ENCODE results near the gene CTU1. TPM values are rescaled to one million over a fixed set of nuclear protein-coding genes. Genes with fewer than 3 reads are reported as not detected.

CTU1 gene
- total and polyA plus RNA-seq, 2 experiments from 2014 or later, result 6.7 to 15.9 TPM

- no peaks in the 10 kb centered on the region for H3K79me2 ChIP-seq
- H3K4me2 ChIP-seq, result no peak overlapping the region
- whole genome bisulfite sequencing (ENCODE audit: low lambda C conversion rate, missing lambda C conversion rate), result 75% methylated on average over 6 of the region's 6 CpGs
- H3K36me3 ChIP-seq (replicated peaks; ENCODE audit: insufficient read depth, low read depth), result no peaks in the 10 kb centered on the region
- H3K4me1 ChIP-seq (ENCODE audit: insufficient read depth), result no peaks in the 10 kb centered on the region
- no peaks in the 10 kb centered on the region for H3K9me2 ChIP-seq (replicated peaks; ENCODE audit: insufficient read depth)
- no peaks in the 10 kb centered on the region for H4K20me1 ChIP-seq (ENCODE audit: insufficient read depth, poor library complexity, severe bottlenecking)
- peaks cover 9% of the 10 kb centered on the region for H3K27me3 ChIP-seq
- H3K27ac ChIP-seq, result no peak overlapping the region
- no peak for DNase-seq (ENCODE audit: low spot score)
- H2AFZ ChIP-seq, result no peak overlapping the region
- H3K4me3 ChIP-seq, result no peak overlapping the region
- TF ChIP-seq EZH2 (IDR thresholded peaks at IDR 0.05; ENCODE audit: borderline replicate concordance) (no peak), EZH2phosphoT487 (IDR thresholded peaks at IDR 0.05; ENCODE audit: low read depth, severe bottlenecking, unreplicated experiment) (no peak)
- TF ChIP-seq, protein P1, sequence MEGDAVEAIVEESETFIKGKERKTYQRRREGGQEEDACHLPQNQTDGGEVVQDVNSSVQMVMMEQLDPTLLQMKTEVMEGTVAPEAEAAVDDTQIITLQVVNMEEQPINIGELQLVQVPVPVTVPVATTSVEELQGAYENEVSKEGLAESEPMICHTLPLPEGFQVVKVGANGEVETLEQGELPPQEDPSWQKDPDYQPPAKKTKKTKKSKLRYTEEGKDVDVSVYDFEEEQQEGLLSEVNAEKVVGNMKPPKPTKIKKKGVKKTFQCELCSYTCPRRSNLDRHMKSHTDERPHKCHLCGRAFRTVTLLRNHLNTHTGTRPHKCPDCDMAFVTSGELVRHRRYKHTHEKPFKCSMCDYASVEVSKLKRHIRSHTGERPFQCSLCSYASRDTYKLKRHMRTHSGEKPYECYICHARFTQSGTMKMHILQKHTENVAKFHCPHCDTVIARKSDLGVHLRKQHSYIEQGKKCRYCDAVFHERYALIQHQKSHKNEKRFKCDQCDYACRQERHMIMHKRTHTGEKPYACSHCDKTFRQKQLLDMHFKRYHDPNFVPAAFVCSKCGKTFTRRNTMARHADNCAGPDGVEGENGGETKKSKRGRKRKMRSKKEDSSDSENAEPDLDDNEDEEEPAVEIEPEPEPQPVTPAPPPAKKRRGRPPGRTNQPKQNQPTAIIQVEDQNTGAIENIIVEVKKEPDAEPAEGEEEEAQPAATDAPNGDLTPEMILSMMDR (IDR thresholded peaks at IDR 0.05; ENCODE audit: poor library complexity), result no peak
- H3K9me3 ChIP-seq (ENCODE audit: low read depth), result no peaks in the 10 kb centered on the region
Observed at GRCh38 chr19:51116736-51117286, 8.6 kb upstream of the CTU1 start.

DNA sequence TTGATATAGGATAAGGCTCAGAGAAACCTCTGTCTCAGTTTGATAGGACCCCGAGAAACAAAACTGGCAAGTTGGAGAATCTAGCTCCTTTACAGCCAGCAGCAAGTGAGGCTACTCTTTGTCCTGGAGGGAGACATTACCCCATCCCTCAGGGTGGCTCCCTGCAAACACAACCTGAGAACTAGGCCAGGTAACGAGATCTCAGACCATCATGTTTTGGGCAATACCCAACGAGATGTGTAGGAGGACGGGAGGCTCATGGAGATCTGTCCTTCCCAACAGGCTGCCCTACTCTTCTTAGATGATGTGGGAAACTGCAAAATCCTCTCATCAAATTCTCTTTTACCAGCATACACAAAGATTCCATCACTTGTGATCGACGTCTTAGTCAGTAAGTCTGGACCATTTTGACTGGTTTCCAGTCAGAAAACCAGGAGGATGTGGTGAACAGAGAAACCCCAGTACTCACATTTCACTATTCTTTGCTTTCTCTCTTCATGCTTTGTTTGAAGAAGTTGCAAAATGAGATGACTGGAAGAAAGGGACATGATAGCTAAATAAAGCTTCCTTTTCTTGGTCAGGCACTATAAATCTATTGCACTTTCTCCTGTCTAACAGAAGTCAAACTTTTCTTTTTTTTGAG lies 6.0 kb upstream of the CTU1 start:
- Histone ChIP-seq H3K27me3 (peaks cover 9% of the 10 kb centered on the region), H3K36me3 (replicated peaks; ENCODE audit: insufficient read depth, low read depth) (no peaks in the 10 kb centered on the region), H3K4me2 (no peak overlapping the region), H3K79me2 (no peaks in the 10 kb centered on the region), H3K9me3 (ENCODE audit: low read depth) (no peaks in the 10 kb centered on the region), H2AFZ (no peak overlapping the region), H3K4me3 (no peak overlapping the region), H3K27ac (no peak overlapping the region), H4K20me1 (ENCODE audit: insufficient read depth, poor library complexity, severe bottlenecking) (no peaks in the 10 kb centered on the region), H3K4me1 (ENCODE audit: insufficient read depth) (no peaks in the 10 kb centered on the region), H3K9me2 (replicated peaks; ENCODE audit: insufficient read depth) (no peaks in the 10 kb centered on the region)
- no peak for DNase-seq (ENCODE audit: low spot score)
- TF ChIP-seq EZH2phosphoT487 (IDR thresholded peaks at IDR 0.05; ENCODE audit: low read depth, severe bottlenecking, unreplicated experiment) (no peak), EZH2 (IDR thresholded peaks at IDR 0.05; ENCODE audit: borderline replicate concordance) (no peak)
- TF ChIP-seq, protein P1 (IDR thresholded peaks at IDR 0.05; ENCODE audit: poor library complexity), result no peak
- 80% methylated on average over 6 of the region's 6 CpGs for WGBS (ENCODE audit: low lambda C conversion rate, missing lambda C conversion rate)

DNA sequence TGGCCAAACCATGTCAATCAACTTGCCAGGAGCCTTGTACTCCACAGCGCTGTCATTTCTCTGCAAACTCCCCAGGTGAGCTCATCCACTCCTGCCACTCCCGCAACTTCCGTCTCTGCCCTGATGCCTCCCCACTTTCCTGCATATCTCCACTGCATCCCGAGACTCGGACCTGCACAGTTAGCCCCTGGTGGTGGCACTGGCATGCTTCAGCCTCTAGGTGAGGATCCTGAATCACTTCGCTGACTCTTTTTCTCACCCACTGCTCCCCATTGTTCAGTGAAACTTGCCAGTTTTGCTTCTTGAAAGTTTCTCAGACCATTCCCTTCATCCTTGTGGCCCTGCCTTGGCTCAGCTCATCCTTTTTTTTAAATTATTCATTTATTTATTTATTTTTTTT lies 3.4 kb upstream of the CTU1 start:
- Histone ChIP-seq H3K4me2 (no peak overlapping the region), H3K9me2 (replicated peaks; ENCODE audit: insufficient read depth) (no peaks in the 10 kb centered on the region), H3K27me3 (peaks cover 9% of the 10 kb centered on the region), H3K4me1 (ENCODE audit: insufficient read depth) (peaks cover 7% of the 10 kb centered on the region), H3K9me3 (ENCODE audit: low read depth) (no peaks in the 10 kb centered on the region), H3K36me3 (replicated peaks; ENCODE audit: insufficient read depth, low read depth) (no peaks in the 10 kb centered on the region), H3K27ac (no peak overlapping the region), H4K20me1 (ENCODE audit: insufficient read depth, poor library complexity, severe bottlenecking) (no peaks in the 10 kb centered on the region), H3K79me2 (peaks cover 11% of the 10 kb centered on the region), H3K4me3 (no peak overlapping the region), H2AFZ (no peak overlapping the region)
- TF ChIP-seq, protein P1 (IDR thresholded peaks at IDR 0.05; ENCODE audit: poor library complexity), result no peak
- TF ChIP-seq EZH2 (IDR thresholded peaks at IDR 0.05; ENCODE audit: borderline replicate concordance) (no peak), EZH2phosphoT487 (IDR thresholded peaks at IDR 0.05; ENCODE audit: low read depth, severe bottlenecking, unreplicated experiment) (no peak)
- 40% methylated on average over 6 of the region's 6 CpGs for WGBS (ENCODE audit: low lambda C conversion rate, missing lambda C conversion rate)
- no peak for DNase-seq (ENCODE audit: low spot score)
